Spleen (tissue), 11 donors: Measurements from ENCODE around the gene LY86. TPM values are rescaled to one million over a fixed set of nuclear protein-coding genes. Genes with fewer than 3 reads are reported as not detected.
A peak's percentile ranks its signal among the peaks of the same experiment; 100 is the strongest.

Source experiments
- DNase-seq: peaks from one replicate; pipeline ENCODE4 v3.0.0-alpha.2; 2020
- H3K27ac ChIP-seq, 8 donors: fragments of 200-600 bp; sonication (generic) in 7 of 8; 1 replicate in 4 of 8; 2 replicates in 4 of 8; pipeline versions ENCODE4 v1.5.0 to v1.8.0; 2016 to 2021; ENCODE audit warnings: inconsistent platforms in 4 of 8, mild to moderate bottlenecking in 4 of 8, moderate library complexity in 1 of 8
- H3K27me3 ChIP-seq, 7 donors: fragments of 200-600 bp; sonication (generic) in 6 of 7; replicated peaks in 1 of 7; 1 replicate in 4 of 7; 2 replicates in 3 of 7; pipeline versions ENCODE4 v1.5.0 to v1.8.0; 2016 to 2021; ENCODE audit warnings: inconsistent platforms in 3 of 7, mild to moderate bottlenecking in 1 of 7
- H3K36me3 ChIP-seq, 6 donors: fragments of 200-600 bp; sonication (generic) in 5 of 6; 1 replicate in 4 of 6; 2 replicates in 2 of 6; pipeline versions ENCODE4 v1.5.0 to v1.8.0; 2016 to 2021; ENCODE audit warnings: inconsistent platforms in 2 of 6
- H3K4me1 ChIP-seq, 6 donors: fragments of 200-600 bp; sonication (generic) in 5 of 6; 1 replicate in 3 of 6; 2 replicates in 3 of 6; pipeline versions ENCODE4 v1.5.0 to v1.8.0; 2016 to 2021; ENCODE audit warnings: inconsistent platforms in 3 of 6
- H3K4me3 ChIP-seq, 8 donors: fragments of 200-600 bp; sonication (generic) in 7 of 8; 1 replicate in 4 of 8; 2 replicates in 4 of 8; pipeline versions ENCODE4 v1.5.0 to v1.8.0; 2016 to 2021; ENCODE audit warnings: inconsistent platforms in 4 of 8, mild to moderate bottlenecking in 4 of 8, moderate library complexity in 2 of 8
- H3K9me3 ChIP-seq, 8 donors: fragments of 200-600 bp; sonication (generic) in 7 of 8; 1 replicate in 4 of 8; 2 replicates in 4 of 8; pipeline versions ENCODE4 v1.5.0 to v1.8.0; 2016 to 2021; ENCODE audit warnings: inconsistent platforms in 4 of 8
- CTCF ChIP-seq, 11 experiments: fragments of 200-600 bp in 7 of 11; fragments of 450-650 bp in 4 of 11; sonication (generic) in 4 of 11; IDR thresholded peaks in 8 of 11; conservative IDR thresholded peaks in 3 of 11; 1 replicate in 7 of 11; 2 replicates in 4 of 11; pipeline versions ENCODE4 v1.4.0 to v1.8.0; 2016 to 2021; ENCODE audit warnings: antibody characterized with exemption in 11 of 11, inconsistent platforms in 4 of 11, mild to moderate bottlenecking in 1 of 11
- POLR2A ChIP-seq, 3 donors: fragments of 450-650 bp; IDR thresholded peaks; one replicate each; pipeline ENCODE4 v1.5.1; 2017; ENCODE audit warnings: antibody characterized with exemption in 3 of 3, mild to moderate bottlenecking in 1 of 3
- POLR2AphosphoS5 ChIP-seq, 3 donors: sonication (generic); formaldehyde crosslinking; IDR thresholded peaks; one replicate each; pipeline ENCODE4 v1.5.1; 2017; ENCODE audit warnings: antibody characterized with exemption in 3 of 3
- WGBS, 5 donors: extraction: QIAGEN DNeasy Blood & Tissue Kit in 3 of 5; methylation state at CpG; one replicate each; pipeline versions ENCODE4 v1.1.5 to v1.1.7; 2013 to 2018; 5-methylcytosine and 5-hydroxymethylcytosine counted together
- intact Hi-C: fragments of 100-400 bp; cut with DNase I; formaldehyde crosslinking; loops from one replicate; pipeline ENCODE4 v1.15.0; 2023; ENCODE audit warnings: low total_unique reads
- polyA plus RNA-seq, 3 donors: library from polyadenylated mRNA; stranded (reverse); fragments of 200-250 nt; gene quantifications; one replicate each; pipeline ENCODE4 v1.2.1, GENCODE V29; 2013
- total RNA-seq, 7 donors: library from RNA; depleted of rRNA in 3 of 7; stranded (reverse); fragments of >200 nt in 3 of 7; fragmentation: NEBNext Ultra II Directional in 4 of 7; extraction: Animal tissue kit (Norgen Biotek cat#: 25700) in 4 of 7; gene quantifications; one replicate each; pipeline versions ENCODE4 v1.1.0 to v1.2.1, GENCODE V29; 2016 to 2021
- donor health status: healthy with polysubstance abuse.
- donor health status: DM: no; HTN: no; CAD: no; lungs with moderate emphysema.
- donor health status: DM: no; HTN: no; CAD: no.
- donor health status: Bipolar disorder and iron deficiency.
- donor health status: healthy.
- donor health status: DM: no; HTN: no; CAD: no.
- donor health status: DM: yes; HTN: yes; CAD: no.

Gene LY86
- total and polyA plus RNA-seq, 10 donors = 31.7 to 145 (median 70.2) TPM

GRCh38 chr6:6564154-6564553 lies 24.4 kb upstream of the LY86 start:
- Histone ChIP-seq H3K9me3 (no peaks in the 10 kb centered on the region), H3K4me1 (peaks cover 0 to 12% (median 0%) of the 10 kb centered on the region in 6 donors), H3K27me3 (no peaks in the 10 kb centered on the region), H3K36me3 (no peaks in the 10 kb centered on the region), H3K27ac (no peak overlapping the region), H3K4me3 (no peak overlapping the region)
- TF ChIP-seq POLR2A (IDR thresholded peaks at IDR 0.05) (no peak), CTCF (IDR thresholded peaks at IDR 0.05 in 8 of 11, conservative IDR thresholded peaks at IDR 0.05 in 3 of 11) (no peak), POLR2AphosphoS5 (IDR thresholded peaks at IDR 0.05) (no peak)
- 50 to 70% (median 56%) methylated on average over 5 of the region's 5 CpGs for WGBS, 5 donors
- no peak for DNase-seq
- intact Hi-C loops = no loop called here

GRCh38 chr6:6565069-6565468 lies 23.5 kb upstream of the LY86 start:
- no peaks in the 10 kb centered on the region for H3K36me3 ChIP-seq
- H3K4me1 ChIP-seq = peaks cover 0 to 12% (median 0%) of the 10 kb centered on the region in 6 donors
- H3K4me3 ChIP-seq = no peak overlapping the region
- DNase-seq = no peak
- TF ChIP-seq POLR2A (IDR thresholded peaks at IDR 0.05) = no peak
- no peaks in the 10 kb centered on the region for H3K9me3 ChIP-seq
- WGBS, 5 donors = 71 to 98% (median 93%) methylated on average over 3 to 4 of the region's 4 CpGs
- peak overlapping the region in 1 of 8 donors; percentile 65 for H3K27ac ChIP-seq
- intact Hi-C loops = no loop called here
- no peaks in the 10 kb centered on the region for H3K27me3 ChIP-seq

- Histone ChIP-seq H3K4me3 (no peak overlapping the region), H3K9me3 (no peaks in the 10 kb centered on the region), H3K27ac (peak overlapping the region in 5 of 8 donors; percentile 1 to 65 (median 23)), H3K4me1 (peaks cover 0 to 12% (median 0%) of the 10 kb centered on the region in 6 donors), H3K36me3 (no peaks in the 10 kb centered on the region), H3K27me3 (no peaks in the 10 kb centered on the region)
- 73 to 90% (median 78%) methylated on average over 3 of the region's 3 CpGs for WGBS, 5 donors
- peak in 1 of 3 donors; percentile 59 for TF ChIP-seq POLR2AphosphoS5 (IDR thresholded peaks at IDR 0.05)
- TF ChIP-seq CTCF (IDR thresholded peaks at IDR 0.05 in 8 of 11, conservative IDR thresholded peaks at IDR 0.05 in 3 of 11) = no peak
- no peak for DNase-seq
- intact Hi-C loops = no loop called here
Measured at GRCh38 chr6:6565488-6565887, 23.0 kb upstream of the LY86 start.

- no peaks in the 10 kb centered on the region for H3K9me3 ChIP-seq
- TF ChIP-seq POLR2A (IDR thresholded peaks at IDR 0.05) = no peak
- TF ChIP-seq POLR2AphosphoS5 (IDR thresholded peaks at IDR 0.05) = no peak
- no peak for TF ChIP-seq CTCF (IDR thresholded peaks at IDR 0.05 in 8 of 11, conservative IDR thresholded peaks at IDR 0.05 in 3 of 11)
- no peaks in the 10 kb centered on the region for H3K27me3 ChIP-seq
- no peaks in the 10 kb centered on the region for H3K36me3 ChIP-seq
- intact Hi-C loops = no loop called here
- no peak overlapping the region for H3K4me3 ChIP-seq
- peak overlapping the region in 1 of 8 donors; percentile 65 for H3K27ac ChIP-seq
- DNase-seq = no peak
- H3K4me1 ChIP-seq = peaks cover 0 to 12% (median 0%) of the 10 kb centered on the region in 6 donors
- WGBS, 5 donors = 73 to 83% (median 76%) methylated on average over 4 of the region's 4 CpGs
Measured at GRCh38 chr6:6566766-6567165, 21.8 kb upstream of the LY86 start.
